CD14-positive monocyte (primary cell): ENCODE measurements around the gene RANGRF. TPM values are rescaled to one million over a fixed set of nuclear protein-coding genes. Genes with fewer than 3 reads are reported as not detected.

Experiments
- DNase-seq, 3 donors: peaks; one replicate each; pipeline ENCODE4 v3.0.0-alpha.2; 2011 to 2022
- H2AFZ ChIP-seq: 2 replicates; pipeline ENCODE4 v1.6.0; 2012; ENCODE audit warnings: mild to moderate bottlenecking, low read depth, low read length, inconsistent platforms; ENCODE audit not compliant: insufficient read depth, poor library complexity, severe bottlenecking
- H3K27ac ChIP-seq, 2 donors: 1 replicate in 1 of 2; 2 replicates in 1 of 2; pipeline ENCODE4 v1.5.1; 2012 to 2013; ENCODE audit warnings: low read length in 2 of 2, control low read depth in 1 of 2, inconsistent platforms in 1 of 2, low read depth in 1 of 2, mild to moderate bottlenecking in 1 of 2
- H3K27me3 ChIP-seq, 2 donors: one replicate each; pipeline versions ENCODE4 v1.6.0 to v1.6.1; 2011 to 2013; ENCODE audit warnings: low read length in 2 of 2; ENCODE audit not compliant: control insufficient read depth in 2 of 2, insufficient read depth in 2 of 2
- H3K36me3 ChIP-seq, 2 donors: replicated peaks in 1 of 2; 1 replicate in 1 of 2; 2 replicates in 1 of 2; pipeline versions ENCODE4 v1.5.1 to v1.6.1; 2012 to 2013; ENCODE audit warnings: low read length in 2 of 2, control low read depth in 1 of 2, inconsistent platforms in 1 of 2, mild to moderate bottlenecking in 1 of 2; ENCODE audit not compliant: insufficient read depth in 2 of 2, control insufficient read depth in 1 of 2
- H3K4me1 ChIP-seq, 2 donors: 1 replicate in 1 of 2; 2 replicates in 1 of 2; pipeline versions ENCODE4 v1.5.1 to v1.6.1; 2012 to 2013; ENCODE audit warnings: low read length in 2 of 2, control low read depth in 1 of 2, inconsistent platforms in 1 of 2, mild to moderate bottlenecking in 1 of 2, moderate library complexity in 1 of 2; ENCODE audit not compliant: insufficient read depth in 2 of 2, control insufficient read depth in 1 of 2
- H3K4me2 ChIP-seq: replicated peaks from 2 replicates; pipeline ENCODE3; 2012; ENCODE audit warnings: low read length, moderate library complexity, mild to moderate bottlenecking; ENCODE audit not compliant: poor library complexity, severe bottlenecking; ENCODE audit errors: extremely low read depth
- H3K4me3 ChIP-seq, 3 experiments: fragments of 200-600 bp in 1 of 3; sonication (generic) in 1 of 3; replicated peaks in 1 of 3; 1 replicate in 2 of 3; 2 replicates in 1 of 3; pipeline ENCODE4 v1.5.1; 2011 to 2013; ENCODE audit warnings: low read length in 3 of 3, mild to moderate bottlenecking in 3 of 3, control low read depth in 2 of 3, low read depth in 2 of 3, inconsistent platforms in 1 of 3, moderate library complexity in 1 of 3
- H3K79me2 ChIP-seq: 2 replicates; pipeline ENCODE4 v1.6.0; 2012; ENCODE audit warnings: mild to moderate bottlenecking, control low read depth, inconsistent platforms, low read length, moderate library complexity; ENCODE audit not compliant: insufficient read depth
- H3K9ac ChIP-seq: 2 replicates; pipeline ENCODE4 v1.6.0; 2017; ENCODE audit warnings: low read length, mild to moderate bottlenecking; ENCODE audit not compliant: insufficient read depth, poor library complexity, severe bottlenecking
- H3K9me3 ChIP-seq, 2 donors: replicated peaks in 1 of 2; 1 replicate in 1 of 2; 2 replicates in 1 of 2; pipeline versions ENCODE4 v1.5.1 to v1.6.1; 2012 to 2013; ENCODE audit warnings: low read length in 2 of 2, control low read depth in 1 of 2; ENCODE audit not compliant: control insufficient read depth in 1 of 2, insufficient read depth in 1 of 2
- H4K20me1 ChIP-seq: 2 replicates; pipeline ENCODE4 v1.6.0; 2012; ENCODE audit warnings: mild to moderate bottlenecking, low read length, control low read depth, moderate library complexity; ENCODE audit not compliant: insufficient read depth
- H3K27ac Mint-ChIP-seq, 7 donors: one replicate each; pipeline ENCODE4 v1.8.0; 2020; ENCODE audit warnings: mild to moderate bottlenecking in 7 of 7, mixed read lengths in 7 of 7, moderate library complexity in 6 of 7, inconsistent platforms in 2 of 7
- H3K27me3 Mint-ChIP-seq, 3 donors: one replicate each; pipeline ENCODE4 v1.8.0; 2021 to 2022; ENCODE audit warnings: low read depth in 3 of 3, mild to moderate bottlenecking in 3 of 3, mixed read lengths in 3 of 3, moderate library complexity in 3 of 3, inconsistent platforms in 1 of 3
- H3K36me3 Mint-ChIP-seq, 2 donors: one replicate each; pipeline ENCODE4 v1.8.0; 2020; ENCODE audit warnings: mixed read lengths in 2 of 2, inconsistent platforms in 1 of 2, mild to moderate bottlenecking in 1 of 2
- H3K4me1 Mint-ChIP-seq: one replicate; pipeline ENCODE4 v1.8.0; 2020; ENCODE audit warnings: mild to moderate bottlenecking, mixed read lengths
- H3K4me3 Mint-ChIP-seq, 2 donors: one replicate each; pipeline ENCODE4 v1.8.0; 2020; ENCODE audit warnings: mild to moderate bottlenecking in 2 of 2, mixed read lengths in 2 of 2, moderate library complexity in 1 of 2
- H3K9me3 Mint-ChIP-seq, 7 donors: one replicate each; pipeline ENCODE4 v1.8.0; 2020 to 2022; ENCODE audit warnings: mixed read lengths in 7 of 7, mild to moderate bottlenecking in 6 of 7, moderate library complexity in 6 of 7, inconsistent platforms in 2 of 7
- CTCF ChIP-seq: fragments of 200-600 bp; IDR thresholded peaks from one replicate; pipeline ENCODE4 v1.8.0; 2022; ENCODE audit warnings: antibody characterized with exemption, mild to moderate bottlenecking
- WGBS: methylation state at CpG from one replicate; pipeline ENCODE4 v1.1.5; 2013; ENCODE audit warnings: missing lambda C conversion rate; ENCODE audit not compliant: insufficient coverage; 5-methylcytosine and 5-hydroxymethylcytosine counted together
- intact Hi-C, 2 donors: fragments of 100-400 bp; cut with micrococcal nuclease; formaldehyde crosslinking; loops; one replicate each; pipeline versions ENCODE4 v1.15.0 to v1.15.1; 2023
- polyA plus RNA-seq, 3 donors: library from polyadenylated mRNA; depleted of rRNA in 1 of 3; unstranded in 2 of 3; stranded (reverse) in 1 of 3; fragments of 300-500 nt in 2 of 3; fragments of >200 nt in 1 of 3; fragmentation: Illumina TruSeq in 2 of 3; gene quantifications; 1 replicate in 2 of 3; 2 replicates in 1 of 3; pipeline ENCODE4 v1.2.3, GENCODE V29; 2012 to 2021

The RANGRF gene
- polyA plus RNA-seq, 3 donors: 27.3 to 34.3 (median 31.7) TPM

GRCh38 chr17:8312251-8312650 lies 23.8 kb downstream of the RANGRF start:
- Histone ChIP-seq H4K20me1 (no peaks in the 10 kb centered on the region), H3K9ac (no peak overlapping the region), H3K27ac (no peak overlapping the region), H3K27me3 (peaks cover 0 to 7% of the 10 kb centered on the region in 2 donors), H3K79me2 (no peaks in the 10 kb centered on the region), H2AFZ (no peak overlapping the region), H3K36me3 (no peaks in the 10 kb centered on the region), H3K4me1 (no peaks in the 10 kb centered on the region), H3K4me3 (no peak overlapping the region), H3K9me3 (no peaks in the 10 kb centered on the region), H3K4me2 (no peak overlapping the region)
- WGBS: 93% methylated on average over 9 of the region's 13 CpGs
- Mint-ChIP-seq H3K36me3 (no peaks in the 10 kb centered on the region), H3K27me3 (peaks cover 16 to 35% (median 18%) of the 10 kb centered on the region in 3 donors), H3K27ac (no peak overlapping the region), H3K4me3 (no peak overlapping the region), H3K9me3 (no peaks in the 10 kb centered on the region), H3K4me1 (peaks cover 4% of the 10 kb centered on the region)
- intact Hi-C loops: loop anchor here in 1 of 2 donors (10.0 kb wide), 1 partner anchor 47 kb away; no protein-coding TSS in a partner anchor
- no peak for DNase-seq
- TF ChIP-seq CTCF: no peak

GRCh38 chr17:8312726-8313600 lies 24.5 kb downstream of the RANGRF start:
- Histone ChIP-seq H3K4me2 (no peak overlapping the region), H3K27ac (no peak overlapping the region), H3K27me3 (peaks cover 0 to 7% of the 10 kb centered on the region in 2 donors), H4K20me1 (no peaks in the 10 kb centered on the region), H3K9ac (no peak overlapping the region), H3K9me3 (no peaks in the 10 kb centered on the region), H2AFZ (no peak overlapping the region), H3K79me2 (no peaks in the 10 kb centered on the region), H3K4me3 (no peak overlapping the region), H3K4me1 (no peaks in the 10 kb centered on the region), H3K36me3 (no peaks in the 10 kb centered on the region)
- Mint-ChIP-seq H3K36me3 (no peaks in the 10 kb centered on the region), H3K27ac (no peak overlapping the region), H3K4me3 (no peak overlapping the region), H3K27me3 (peaks cover 16 to 35% (median 18%) of the 10 kb centered on the region in 3 donors), H3K9me3 (no peaks in the 10 kb centered on the region), H3K4me1 (peaks cover 4% of the 10 kb centered on the region)
- no peak for TF ChIP-seq CTCF
- 87% methylated on average over 3 of the region's 16 CpGs for WGBS
- intact Hi-C loops: loop anchor here in 1 of 2 donors (10.0 kb wide), 1 partner anchor 48 kb away; no protein-coding TSS in a partner anchor
- no peak for DNase-seq
